ENCODE measurements around the gene ZNF778.

Gene ZNF778

DNA sequence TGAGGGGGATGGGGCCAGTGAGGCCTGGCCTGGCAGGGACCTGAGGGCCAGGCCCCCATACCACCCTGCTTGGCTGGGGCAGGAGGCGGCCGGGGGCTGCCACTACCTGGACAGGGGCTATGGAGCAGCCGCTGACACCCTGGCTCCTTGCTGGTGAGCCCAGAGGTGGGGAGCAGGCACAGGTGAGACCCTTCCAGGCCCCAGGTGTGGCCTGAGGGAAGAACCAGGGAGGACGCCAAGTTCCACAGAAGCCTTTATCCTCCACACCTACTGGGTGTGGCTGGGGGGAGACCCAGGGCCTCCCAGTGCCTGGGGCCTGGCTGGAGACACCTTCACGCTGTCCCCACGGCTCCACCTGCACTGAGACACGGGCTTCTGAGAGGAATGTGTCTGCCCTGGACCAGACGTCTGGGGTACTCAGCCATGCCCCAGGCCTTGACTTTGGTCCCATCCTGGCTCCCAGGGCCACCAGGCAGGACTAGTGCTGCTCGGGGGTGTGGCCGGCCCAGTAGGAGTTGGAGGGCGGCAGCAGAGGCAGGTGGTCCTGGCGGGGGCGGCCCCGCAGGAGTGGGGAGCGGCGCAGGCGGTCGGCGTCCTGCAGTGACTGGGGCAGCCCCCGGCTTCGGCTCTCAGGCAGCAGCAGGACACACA, 21.9 kb upstream of the ZNF778 start:
- no peak overlapping the region for H3K4ac ChIP-seq (ENCODE audit: low read depth in 1 of 2, low read length in 2 of 2)
- no peak overlapping the region for H2AK5ac ChIP-seq (ENCODE audit: low read length, severe bottlenecking)
- H3K79me1 ChIP-seq (replicated peaks; ENCODE audit: low read length, poor library complexity, severe bottlenecking), result no peaks in the 10 kb centered on the region
- H2BK12ac ChIP-seq (ENCODE audit: low read length in 2 of 2), result no peak overlapping the region
- no peak overlapping the region for H4K91ac ChIP-seq (ENCODE audit: low read length)
- H3K4me3 ChIP-seq (ENCODE audit: insufficient read depth in 1 of 2, low read depth in 1 of 2, low read length in 2 of 2), result no peak overlapping the region
- H2BK15ac ChIP-seq (ENCODE audit: low read depth, poor library complexity, severe bottlenecking), result no peak overlapping the region
- H3K9ac ChIP-seq (ENCODE audit: low read length), result no peak overlapping the region
- no peak overlapping the region for H2BK120ac ChIP-seq (ENCODE audit: low read depth, low read length)
- peaks cover 16% of the 10 kb centered on the region for H3K4me1 ChIP-seq (ENCODE audit: control insufficient read depth, insufficient read depth, low read depth, low read length)
- peaks cover 0 to 7% of the 10 kb centered on the region in 2 experiments for H3K36me3 ChIP-seq (ENCODE audit: control insufficient read depth in 1 of 2, insufficient read depth in 2 of 2, low read depth in 1 of 2, low read length in 2 of 2)
- peaks cover 29 to 64% of the 10 kb centered on the region in 2 experiments for H3K27me3 ChIP-seq (ENCODE audit: control insufficient read depth in 1 of 2, insufficient read depth in 1 of 2, low read length in 2 of 2)
- H3K27ac ChIP-seq (ENCODE audit: low read length, poor library complexity, severe bottlenecking), result no peak overlapping the region
- H3K23ac ChIP-seq (ENCODE audit: low read length in 2 of 2), result no peak overlapping the region
- H4K8ac ChIP-seq (ENCODE audit: low read length), result no peak overlapping the region
- no peak overlapping the region for H3K18ac ChIP-seq (ENCODE audit: low read depth in 1 of 2, low read length in 2 of 2)
- no peak overlapping the region for H2BK5ac ChIP-seq (ENCODE audit: low read depth, low read length, poor library complexity, severe bottlenecking)
- no peak overlapping the region for H3K4me2 ChIP-seq (ENCODE audit: low read length, poor library complexity, severe bottlenecking)
- H3K14ac ChIP-seq (ENCODE audit: low read length in 2 of 2), result no peak overlapping the region
- 89% methylated on average over 21 of the region's 21 CpGs for WGBS
- H2AFZ ChIP-seq (ENCODE audit: low read depth, low read length), result no peak overlapping the region
- no peak for DNase-seq
- no peaks in the 10 kb centered on the region for H3K9me3 ChIP-seq (ENCODE audit: control insufficient read depth, low read length)

DNA sequence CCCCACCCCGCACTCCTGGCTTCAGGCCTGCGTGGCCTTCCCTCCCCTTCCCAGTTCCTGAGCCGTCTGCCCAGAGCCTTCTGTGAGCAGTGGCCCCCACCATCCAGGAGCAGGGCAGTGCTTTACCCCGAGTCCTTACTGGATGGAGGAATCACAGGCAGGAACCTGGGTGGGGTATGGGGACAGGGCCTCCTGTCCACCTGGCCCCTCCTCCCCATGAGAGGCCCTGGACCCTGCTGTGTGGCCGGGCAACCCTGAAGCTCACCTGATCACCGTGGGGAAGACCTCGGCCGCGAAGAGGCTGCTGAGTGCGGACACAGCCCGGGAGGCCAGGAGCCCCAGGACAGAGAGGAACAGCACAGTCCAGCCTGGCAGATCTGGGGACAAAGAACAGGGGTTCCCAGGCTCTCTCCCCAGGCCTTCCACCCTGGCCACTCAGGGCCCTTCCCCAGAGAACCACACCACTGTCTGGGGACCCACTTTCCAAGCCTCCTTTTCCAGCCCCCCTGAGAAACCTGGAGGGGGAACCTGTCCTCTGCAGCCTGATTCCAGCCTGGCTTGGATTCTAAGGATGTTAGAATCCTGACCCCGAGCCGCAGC, 20.4 kb upstream of the ZNF778 start:
- Histone ChIP-seq H2BK15ac (ENCODE audit: low read depth, poor library complexity, severe bottlenecking) (no peak overlapping the region), H4K91ac (ENCODE audit: low read length) (no peak overlapping the region), H2AK5ac (ENCODE audit: low read length, severe bottlenecking) (no peak overlapping the region), H3K4me1 (ENCODE audit: control insufficient read depth, insufficient read depth, low read depth, low read length) (peaks cover 19% of the 10 kb centered on the region), H2BK5ac (ENCODE audit: low read depth, low read length, poor library complexity, severe bottlenecking) (no peak overlapping the region), H3K4me2 (ENCODE audit: low read length, poor library complexity, severe bottlenecking) (no peak overlapping the region), H3K27ac (ENCODE audit: low read length, poor library complexity, severe bottlenecking) (no peak overlapping the region), H3K23ac (ENCODE audit: low read length in 2 of 2) (no peak overlapping the region), H3K79me1 (replicated peaks; ENCODE audit: low read length, poor library complexity, severe bottlenecking) (no peaks in the 10 kb centered on the region), H3K9me3 (ENCODE audit: control insufficient read depth, low read length) (no peaks in the 10 kb centered on the region), H3K4ac (ENCODE audit: low read depth in 1 of 2, low read length in 2 of 2) (no peak overlapping the region), H3K27me3 (ENCODE audit: control insufficient read depth in 1 of 2, insufficient read depth in 1 of 2, low read length in 2 of 2) (peaks cover 32 to 59% of the 10 kb centered on the region in 2 experiments), H3K9ac (ENCODE audit: low read length) (no peak overlapping the region), H2BK120ac (ENCODE audit: low read depth, low read length) (no peak overlapping the region), H3K4me3 (ENCODE audit: insufficient read depth in 1 of 2, low read depth in 1 of 2, low read length in 2 of 2) (no peak overlapping the region), H3K36me3 (ENCODE audit: control insufficient read depth in 1 of 2, insufficient read depth in 2 of 2, low read depth in 1 of 2, low read length in 2 of 2) (peaks cover 0 to 7% of the 10 kb centered on the region in 2 experiments), H3K14ac (ENCODE audit: low read length in 2 of 2) (no peak overlapping the region), H3K18ac (ENCODE audit: low read depth in 1 of 2, low read length in 2 of 2) (no peak overlapping the region), H2BK12ac (ENCODE audit: low read length in 2 of 2) (no peak overlapping the region), H2AFZ (ENCODE audit: low read depth, low read length) (no peak overlapping the region), H4K8ac (ENCODE audit: low read length) (no peak overlapping the region)
- WGBS, result 89% methylated on average over 13 of the region's 13 CpGs
- DNase-seq, result no peak

DNA sequence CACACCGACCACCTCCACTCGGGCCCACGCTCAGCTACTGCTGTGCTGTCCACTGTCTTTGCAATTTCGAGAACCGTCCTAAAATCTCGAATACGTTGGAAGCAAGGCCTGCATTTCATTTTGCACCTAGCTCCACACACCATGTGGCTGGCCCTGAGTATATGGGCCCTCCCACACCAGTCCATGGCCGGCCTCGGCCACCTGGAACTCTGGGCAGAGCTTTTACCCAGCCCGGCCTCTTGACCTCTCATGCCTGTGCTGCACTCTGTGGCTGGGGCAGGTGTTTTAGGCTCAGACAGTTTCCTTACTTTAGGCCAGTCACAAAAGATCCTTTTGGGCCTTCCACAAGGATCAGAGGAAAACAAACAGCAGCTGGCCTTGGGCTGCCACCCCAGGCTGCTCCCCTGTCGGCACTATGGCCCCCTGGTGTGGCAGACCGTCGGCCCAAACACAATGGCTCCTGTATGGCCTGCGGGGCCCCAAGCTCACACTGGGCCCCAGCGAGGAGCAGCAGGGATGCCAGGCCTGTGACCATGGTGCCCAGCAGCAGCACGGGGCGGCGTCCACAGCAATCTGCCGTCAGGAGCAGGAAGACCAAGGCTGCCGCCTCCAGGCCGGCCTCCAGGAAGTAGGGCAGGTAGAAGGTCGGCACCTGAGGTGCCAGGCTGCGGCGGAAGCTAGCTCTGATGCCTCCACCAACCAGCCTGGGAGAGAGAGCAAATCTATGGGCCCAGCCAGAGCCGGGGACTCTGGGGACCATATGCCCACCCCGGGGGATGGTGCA, 19.7 kb upstream of the ZNF778 start:
- Histone ChIP-seq H4K91ac (ENCODE audit: low read length) (peak overlapping the region; percentile 60), H3K9ac (ENCODE audit: low read length) (no peak overlapping the region), H4K8ac (ENCODE audit: low read length) (no peak overlapping the region), H3K4me3 (ENCODE audit: insufficient read depth in 1 of 2, low read depth in 1 of 2, low read length in 2 of 2) (peak overlapping the region in 1 of 2 experiments; percentile 26), H3K14ac (ENCODE audit: low read length in 2 of 2) (no peak overlapping the region), H3K23ac (ENCODE audit: low read length in 2 of 2) (no peak overlapping the region), H3K4ac (ENCODE audit: low read depth in 1 of 2, low read length in 2 of 2) (no peak overlapping the region), H2AK5ac (ENCODE audit: low read length, severe bottlenecking) (no peak overlapping the region), H2AFZ (ENCODE audit: low read depth, low read length) (no peak overlapping the region), H3K4me2 (ENCODE audit: low read length, poor library complexity, severe bottlenecking) (no peak overlapping the region), H2BK15ac (ENCODE audit: low read depth, poor library complexity, severe bottlenecking) (no peak overlapping the region), H3K9me3 (ENCODE audit: control insufficient read depth, low read length) (peaks cover 3% of the 10 kb centered on the region), H3K27ac (ENCODE audit: low read length, poor library complexity, severe bottlenecking) (no peak overlapping the region), H3K27me3 (ENCODE audit: control insufficient read depth in 1 of 2, insufficient read depth in 1 of 2, low read length in 2 of 2) (peaks cover 39 to 65% of the 10 kb centered on the region in 2 experiments), H2BK120ac (ENCODE audit: low read depth, low read length) (no peak overlapping the region), H3K4me1 (ENCODE audit: control insufficient read depth, insufficient read depth, low read depth, low read length) (peaks cover 17% of the 10 kb centered on the region), H3K79me1 (replicated peaks; ENCODE audit: low read length, poor library complexity, severe bottlenecking) (no peaks in the 10 kb centered on the region), H2BK12ac (ENCODE audit: low read length in 2 of 2) (peak overlapping the region in 1 of 2 experiments; percentile 6), H3K18ac (ENCODE audit: low read depth in 1 of 2, low read length in 2 of 2) (no peak overlapping the region), H2BK5ac (ENCODE audit: low read depth, low read length, poor library complexity, severe bottlenecking) (no peak overlapping the region), H3K36me3 (ENCODE audit: control insufficient read depth in 1 of 2, insufficient read depth in 2 of 2, low read depth in 1 of 2, low read length in 2 of 2) (peaks cover 0 to 7% of the 10 kb centered on the region in 2 experiments)
- WGBS, result 91% methylated on average over 26 of the region's 26 CpGs
- DNase-seq, result no peak
